CD4-positive, alpha-beta T cell treated with Interleukin-6 at 100 ng/mL for 8 hours (primary cell): ENCODE measurements around the gene FAM78A.
"Not testable (repeated sequence)": the region's sequence is repeated elsewhere in the genome, so short reads cannot be mapped to it uniquely, and the experiment has no call there.

Experiments
- DNase-seq: peaks from one replicate; pipeline ENCODE4 v3.0.0-alpha.2; 2020; ENCODE audit warnings: mixed read lengths, low spot score

FAM78A gene

GRCh38 chr9:131237931-131238401 is 38.3 kb downstream of the FAM78A start:
- DNase-seq = peak; percentile 89

- no peak for DNase-seq
Measured at GRCh38 chr9:131237291-131237690, 39.0 kb downstream of the FAM78A start.

- no peak for DNase-seq
Measured at GRCh38 chr9:131236761-131237160, 39.5 kb downstream of the FAM78A start.

- DNase-seq = no peak
Measured at GRCh38 chr9:131236161-131236560, 40.1 kb downstream of the FAM78A start.

- DNase-seq = no peak
Measured at GRCh38 chr9:131235480-131235851, 40.8 kb downstream of the FAM78A start.

- DNase-seq = no peak
Measured at GRCh38 chr9:131234799-131235479, 41.4 kb downstream of the FAM78A start.

- DNase-seq = peak; percentile 16
Measured at GRCh38 chr9:131233995-131234394, 42.3 kb downstream of the FAM78A start.

- DNase-seq = peak; percentile 22
Measured at GRCh38 chr9:131233556-131233955, 42.8 kb downstream of the FAM78A start.

- no peak for DNase-seq
Measured at GRCh38 chr9:131228988-131229387, 47.3 kb downstream of the FAM78A start.

GRCh38 chr9:131227959-131228460 is 48.3 kb downstream of the FAM78A start:
- DNase-seq = no peak

GRCh38 chr9:131227112-131227958 is 49.0 kb downstream of the FAM78A start:
- no peak for DNase-seq

GRCh38 chr9:131226226-131226625 is 50.1 kb downstream of the FAM78A start:
- DNase-seq = no peak

GRCh38 chr9:131222460-131222859 is 53.9 kb downstream of the FAM78A start:
- no peak for DNase-seq

- DNase-seq = no peak
Measured at GRCh38 chr9:131220485-131220884, 55.8 kb downstream of the FAM78A start.

GRCh38 chr9:131218370-131218769 is 57.9 kb downstream of the FAM78A start:
- DNase-seq = no peak

- DNase-seq = no peak
Measured at GRCh38 chr9:131217331-131218031, 58.8 kb downstream of the FAM78A start.

- no peak for DNase-seq
Measured at GRCh38 chr9:131216806-131217205, 59.5 kb downstream of the FAM78A start.

- no peak for DNase-seq
Measured at GRCh38 chr9:131214876-131215275, 61.4 kb downstream of the FAM78A start.

- DNase-seq = no peak
Measured at GRCh38 chr9:131214286-131214856, 61.9 kb downstream of the FAM78A start.

- DNase-seq = not testable (repeated sequence)
Measured at GRCh38 chr9:131211920-131212319, 64.4 kb downstream of the FAM78A start.
